ENCODE results near the gene TRPM3.
"Not testable (repeated sequence)": the region's sequence is repeated elsewhere in the genome, so short reads cannot be mapped to it uniquely, and the experiment has no call there.

TRPM3 gene

DNA sequence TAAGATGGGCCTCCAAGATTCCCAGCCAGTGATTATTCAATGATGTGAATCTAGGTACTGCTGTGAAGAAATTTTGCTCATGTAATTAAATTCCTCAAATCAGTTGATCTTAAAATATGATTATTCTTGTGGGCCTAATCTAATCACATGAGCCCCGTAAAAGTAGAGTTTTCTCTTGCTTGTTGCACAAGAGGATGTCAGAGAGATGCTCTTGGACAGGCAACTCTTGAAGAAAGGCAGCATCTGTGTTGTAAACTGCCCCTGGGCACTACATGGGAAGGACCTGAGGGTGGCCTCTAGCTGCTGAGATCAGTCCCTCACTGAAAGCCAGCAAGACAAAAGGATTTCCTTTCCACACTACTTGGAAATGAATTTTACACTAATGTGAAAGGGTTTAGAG is 132.9 kb downstream of the TRPM3 start:
- no peak for DNase-seq

DNA sequence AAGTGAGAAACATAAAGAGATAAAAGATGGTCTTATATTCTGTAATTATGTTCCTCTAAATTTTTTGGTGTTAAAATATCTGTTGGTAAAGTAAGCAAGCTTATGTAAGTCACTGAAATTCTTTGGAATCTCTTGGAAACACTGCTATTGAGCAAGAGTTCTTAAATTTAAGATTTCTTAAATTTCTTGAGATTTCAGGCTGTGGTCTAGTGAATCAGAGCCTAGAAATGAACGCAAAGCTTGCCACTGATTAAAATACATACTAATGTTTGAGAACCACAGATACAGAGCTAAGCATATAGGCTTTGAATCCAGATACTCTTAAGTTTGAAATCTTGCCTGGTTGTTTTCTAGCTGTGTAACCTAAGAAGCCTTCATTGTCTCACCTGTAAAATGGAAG is 133.4 kb downstream of the TRPM3 start:
- DNase-seq: no peak

GRCh38 chr9:70986984-70987383 is 134.4 kb downstream of the TRPM3 start:
- no peak for DNase-seq

GRCh38 chr9:70983723-70984295 is 137.6 kb downstream of the TRPM3 start:
- no peak for DNase-seq

- DNase-seq: no peak
These were observed 140.1 kb downstream of the TRPM3 start for GRCh38 chr9:70981312-70981711.

DNA sequence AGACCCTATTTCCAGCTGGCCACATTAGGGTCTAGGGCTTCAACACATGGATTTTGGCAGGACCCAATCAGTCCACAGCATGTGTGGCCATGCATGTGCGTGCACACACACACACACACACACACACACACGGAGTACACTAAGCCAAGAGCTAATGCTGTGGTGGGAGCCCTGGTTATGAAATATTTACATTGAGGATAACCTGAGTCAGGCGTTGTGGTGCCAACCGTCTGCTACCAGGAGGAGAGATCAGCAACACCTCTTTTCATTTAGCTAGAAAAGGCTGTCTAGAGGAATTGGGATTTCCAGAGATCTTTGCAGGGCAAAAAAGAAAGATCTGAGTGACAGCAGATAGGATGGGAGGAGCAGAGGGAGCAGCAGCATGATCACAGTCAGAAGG is 141.5 kb downstream of the TRPM3 start:
- no peak for DNase-seq

DNA sequence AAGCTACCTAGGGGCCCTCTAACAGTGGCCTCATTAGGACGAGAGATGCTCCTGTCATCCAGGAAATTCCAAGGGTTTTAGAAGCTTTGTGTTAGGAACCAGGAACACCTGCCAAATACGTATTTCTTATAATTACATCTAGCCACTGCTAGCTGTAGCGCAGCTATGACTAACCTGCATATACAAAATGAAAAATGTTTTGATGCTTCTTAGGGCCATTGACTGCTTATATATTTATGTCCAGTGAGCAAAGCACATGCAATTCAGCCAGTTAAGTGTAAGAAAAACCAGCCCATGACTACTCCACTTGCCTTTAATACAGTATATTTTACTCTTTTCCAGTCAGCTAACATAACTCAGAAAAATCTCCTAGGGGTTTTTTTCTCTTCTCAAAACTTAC is 143.3 kb downstream of the TRPM3 start:
- no peak for DNase-seq

GRCh38 chr9:70975821-70976220 is 145.6 kb downstream of the TRPM3 start:
- DNase-seq: no peak

DNA sequence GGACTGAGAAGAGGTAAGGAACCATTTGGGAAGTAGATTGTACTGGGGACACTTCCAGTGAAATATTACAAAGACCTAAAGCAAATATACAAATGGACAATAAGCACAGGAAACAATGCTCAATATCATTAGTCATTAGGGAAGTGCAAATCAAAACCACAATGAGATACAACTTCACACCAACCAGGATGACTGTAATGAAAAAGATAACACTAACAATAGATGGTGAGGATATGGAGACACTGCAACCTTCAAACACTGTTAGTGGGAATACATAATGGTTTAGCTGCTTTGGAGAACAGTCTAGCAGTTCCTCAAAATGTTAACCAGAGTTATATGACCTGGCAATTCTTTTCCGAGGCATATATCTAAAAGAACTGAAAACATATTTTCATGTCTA is 149.7 kb downstream of the TRPM3 start:
- no peak for DNase-seq

GRCh38 chr9:70966380-70966779 is 155.0 kb downstream of the TRPM3 start:
- DNase-seq: not testable (repeated sequence)

DNA sequence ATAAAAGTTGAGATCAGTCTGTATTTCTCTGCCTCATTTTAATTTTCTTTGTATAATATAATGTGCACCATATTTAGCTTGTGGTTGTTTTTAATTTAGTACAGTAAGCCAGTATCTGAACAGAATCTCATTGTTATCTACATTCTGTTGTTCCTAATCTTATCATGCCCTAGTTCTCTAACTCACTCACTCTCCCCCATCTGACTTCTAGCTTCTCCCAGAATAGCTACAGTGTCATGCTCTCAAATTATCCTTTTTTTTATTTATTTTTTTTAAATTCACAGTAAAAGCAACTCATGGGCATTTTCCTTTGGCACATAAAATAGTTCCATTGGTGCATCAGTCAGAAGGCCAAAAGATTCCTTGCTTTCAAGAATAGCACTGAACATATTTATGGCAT is 156.6 kb downstream of the TRPM3 start:
- no peak for DNase-seq

- no peak for DNase-seq
These were observed 157.9 kb downstream of the TRPM3 start for GRCh38 chr9:70963554-70963953.

DNA sequence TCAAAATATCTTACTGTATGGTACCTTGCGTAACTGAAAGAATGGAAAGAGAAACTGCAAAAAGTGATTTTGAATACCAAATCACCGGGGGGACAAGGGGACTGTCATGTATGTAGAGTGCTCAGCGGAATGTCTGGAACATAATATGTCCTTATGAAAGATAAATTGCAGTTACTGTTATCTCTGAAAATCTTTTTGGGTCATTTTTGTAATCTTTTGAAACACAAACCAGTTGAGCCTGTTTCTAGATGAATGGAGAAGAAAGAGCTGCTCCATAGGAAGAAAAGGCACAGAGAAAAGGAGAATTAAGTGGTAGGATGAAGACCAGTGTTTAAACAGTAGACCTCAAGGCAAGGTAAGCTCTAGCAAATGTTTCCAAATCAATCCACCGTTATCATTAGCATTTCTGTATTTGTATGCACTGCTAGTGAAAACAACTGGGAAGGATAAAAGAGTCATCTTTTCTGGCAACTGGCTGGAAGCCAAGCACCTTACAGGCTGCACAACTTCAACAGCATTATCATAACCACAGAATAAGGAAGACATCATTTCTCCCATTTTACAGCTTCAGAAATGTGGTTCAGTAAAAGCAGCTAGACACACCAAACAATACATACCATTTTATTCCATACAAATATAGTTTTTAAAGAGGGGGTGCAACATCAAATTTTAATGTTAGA is 158.5 kb downstream of the TRPM3 start:
- no peak for DNase-seq

DNA sequence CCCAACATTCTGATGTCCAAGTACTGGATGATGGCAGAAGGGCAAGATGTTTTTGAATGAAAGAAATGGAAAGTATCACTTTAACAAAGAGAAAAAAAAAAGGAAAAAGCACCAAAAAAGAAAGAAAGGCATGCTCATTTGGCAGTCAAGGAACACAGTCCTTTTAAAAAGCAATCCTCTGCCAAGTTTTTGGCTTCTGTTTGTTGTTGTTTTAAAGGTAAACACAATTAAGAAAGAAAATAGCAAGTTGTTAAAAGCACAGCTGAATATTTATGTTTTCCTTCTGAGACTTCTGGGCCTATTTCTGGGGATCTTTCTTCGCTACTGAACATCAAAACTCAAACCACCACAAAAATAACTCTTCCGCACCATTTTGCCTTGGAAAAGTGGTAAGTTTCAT is 162.1 kb downstream of the TRPM3 start:
- DNase-seq: no peak

GRCh38 chr9:70954596-70955143 is 166.8 kb downstream of the TRPM3 start:
- DNase-seq: no peak

GRCh38 chr9:70954126-70954525 is 167.3 kb downstream of the TRPM3 start:
- no peak for DNase-seq

GRCh38 chr9:70951749-70952727 is 169.4 kb downstream of the TRPM3 start:
- no peak for DNase-seq

DNA sequence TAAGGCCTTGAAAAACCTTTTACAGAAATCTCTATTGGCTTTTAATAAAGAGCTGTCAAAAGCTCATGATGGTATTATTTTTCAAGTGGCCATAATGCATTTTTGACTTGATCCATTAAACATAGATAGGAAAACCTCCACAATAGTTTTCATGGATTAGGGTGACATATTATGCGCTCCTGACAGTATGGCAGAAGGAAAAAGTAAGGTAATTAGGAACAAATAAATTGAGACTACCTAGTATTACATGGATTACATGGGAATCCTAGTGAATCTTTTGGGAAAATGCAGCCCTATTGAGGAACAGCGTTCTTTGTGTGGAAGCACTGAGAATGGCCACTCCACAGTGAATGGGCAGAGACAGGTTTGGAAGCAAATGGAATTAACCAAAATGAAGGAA is 171.2 kb downstream of the TRPM3 start:
- no peak for DNase-seq

DNA sequence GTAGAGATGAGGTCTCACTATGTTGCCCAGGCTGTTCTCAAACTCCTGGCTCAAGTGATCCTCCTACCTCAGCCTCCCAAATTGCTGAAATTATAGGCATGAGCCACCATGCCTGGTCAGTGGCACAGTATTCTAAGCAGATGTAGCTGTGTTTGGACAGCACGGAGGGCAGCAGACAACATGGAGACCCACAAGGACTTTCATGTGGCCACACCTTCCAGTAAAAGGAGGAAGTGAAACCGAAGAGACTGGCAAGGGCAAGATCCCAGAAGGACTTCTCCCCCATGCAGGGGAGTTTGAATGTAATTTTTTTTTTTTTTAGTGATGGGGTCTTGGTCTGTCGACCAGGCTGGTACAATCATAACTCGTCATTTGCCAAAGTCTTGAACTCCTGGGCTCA is 172.2 kb downstream of the TRPM3 start:
- no peak for DNase-seq

- DNase-seq: no peak
These were observed 172.7 kb downstream of the TRPM3 start for GRCh38 chr9:70948744-70949143.

- DNase-seq: no peak
These were observed 173.9 kb downstream of the TRPM3 start for GRCh38 chr9:70947511-70947910.

DNA sequence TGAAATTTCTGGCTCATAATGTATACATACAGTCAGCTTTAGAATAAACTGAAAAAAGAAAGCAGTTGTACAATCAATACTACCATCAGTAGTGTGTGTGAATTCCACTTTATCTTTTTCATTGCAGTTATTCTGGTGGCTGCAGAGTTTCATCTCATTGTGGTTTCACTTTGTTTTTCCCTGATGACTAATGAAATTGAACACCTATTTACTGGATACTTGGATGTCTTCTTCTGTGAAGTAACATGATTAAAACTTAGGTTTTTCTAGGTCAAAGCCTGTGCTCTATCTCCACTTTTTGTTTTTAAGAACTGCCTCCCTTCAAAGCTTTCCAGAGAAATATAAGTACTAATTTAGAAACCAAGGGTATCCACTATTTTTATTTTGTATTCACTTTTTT is 174.3 kb downstream of the TRPM3 start:
- DNase-seq: no peak

DNA sequence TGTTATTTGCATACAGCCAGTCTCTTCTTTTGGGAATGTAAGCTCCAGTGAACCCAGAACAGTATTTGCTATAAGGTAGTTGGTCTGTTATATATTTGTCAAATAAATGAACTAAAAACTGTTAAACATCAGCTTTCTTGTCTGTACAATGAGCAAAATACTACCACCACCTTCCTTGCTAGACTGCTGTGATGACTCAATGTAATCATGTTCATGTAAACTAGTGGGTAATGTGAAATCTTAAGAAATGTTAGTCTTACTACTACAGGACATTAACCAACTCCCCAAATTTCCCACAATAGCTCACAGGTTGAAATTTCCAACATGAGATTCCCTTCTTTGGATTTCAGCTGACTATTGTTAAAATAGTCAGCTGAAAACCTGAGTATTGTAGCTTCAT is 176.1 kb downstream of the TRPM3 start:
- no peak for DNase-seq

DNA sequence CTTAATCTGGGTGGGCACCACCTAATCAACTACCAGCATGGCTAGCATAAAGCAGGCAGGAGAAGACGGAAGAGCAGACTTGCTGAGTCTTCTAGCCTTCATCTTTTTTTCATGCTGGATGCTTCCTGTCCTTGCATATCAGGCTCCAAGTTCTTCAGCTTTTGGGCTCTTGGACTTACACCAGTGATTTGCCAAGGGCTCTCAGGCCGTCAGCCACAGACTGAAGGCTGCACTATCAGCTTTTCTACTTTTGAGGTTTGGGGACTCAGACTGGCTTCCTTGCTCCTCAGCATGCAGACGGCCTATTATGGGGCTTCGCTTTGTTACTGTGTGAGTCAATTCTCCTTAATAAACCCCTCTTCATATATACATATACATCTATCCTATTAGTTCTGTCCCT is 180.2 kb downstream of the TRPM3 start:
- DNase-seq: no peak

All from NCI-H446 treated with DMSO at 0.1 percent for 48 hours (cell line).